GM18870 (cell line): Measurements from ENCODE around the gene PCTP.

ENCODE experiments used
- ATAC-seq: cut with Tn5 transposase; IDR thresholded peaks from one replicate; pipeline ENCODE4 v1.9.1; 2021; ENCODE audit warnings: moderate library complexity; ENCODE audit not compliant: unreplicated experiment

Gene PCTP

DNA sequence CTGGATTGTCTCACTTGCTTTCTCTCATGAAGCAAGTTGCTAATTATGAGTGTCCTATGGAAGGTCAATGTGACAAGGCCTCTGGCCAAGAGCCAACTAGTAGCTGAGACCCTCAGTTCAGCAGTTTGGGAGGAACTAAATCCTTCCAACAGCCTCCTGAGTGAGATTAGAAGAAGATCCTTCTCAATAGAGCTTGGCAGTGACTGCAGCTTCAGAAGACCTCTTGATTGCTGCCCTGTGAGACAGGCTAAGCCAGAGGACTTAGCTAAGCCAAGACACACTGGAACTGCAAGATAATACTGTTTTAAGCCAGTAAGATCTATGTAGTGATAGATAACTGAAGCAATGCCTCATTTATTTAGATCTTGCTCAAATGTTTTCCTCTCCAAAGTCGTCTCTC is 34.3 kb downstream of the PCTP start:
- no peak for ATAC-seq

DNA sequence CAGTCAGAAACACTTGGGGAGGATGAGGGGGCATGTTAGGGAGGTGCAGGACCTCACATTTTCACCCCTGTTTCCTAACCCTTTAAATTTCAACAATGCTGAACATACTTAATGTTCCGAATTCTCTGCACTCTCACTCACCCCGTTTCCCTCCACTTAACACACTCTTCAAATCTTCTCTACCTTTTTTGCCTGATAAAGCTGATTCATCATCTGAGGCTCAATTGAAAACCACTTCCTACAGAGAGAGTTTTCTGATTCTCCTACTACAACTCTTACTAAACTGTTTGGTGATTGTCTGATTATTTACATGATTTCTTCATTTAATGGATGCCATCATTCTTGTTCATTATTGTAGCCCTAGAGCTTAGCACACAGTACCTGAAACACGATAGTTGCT is 42.4 kb downstream of the PCTP start:
- ATAC-seq, result no peak

DNA sequence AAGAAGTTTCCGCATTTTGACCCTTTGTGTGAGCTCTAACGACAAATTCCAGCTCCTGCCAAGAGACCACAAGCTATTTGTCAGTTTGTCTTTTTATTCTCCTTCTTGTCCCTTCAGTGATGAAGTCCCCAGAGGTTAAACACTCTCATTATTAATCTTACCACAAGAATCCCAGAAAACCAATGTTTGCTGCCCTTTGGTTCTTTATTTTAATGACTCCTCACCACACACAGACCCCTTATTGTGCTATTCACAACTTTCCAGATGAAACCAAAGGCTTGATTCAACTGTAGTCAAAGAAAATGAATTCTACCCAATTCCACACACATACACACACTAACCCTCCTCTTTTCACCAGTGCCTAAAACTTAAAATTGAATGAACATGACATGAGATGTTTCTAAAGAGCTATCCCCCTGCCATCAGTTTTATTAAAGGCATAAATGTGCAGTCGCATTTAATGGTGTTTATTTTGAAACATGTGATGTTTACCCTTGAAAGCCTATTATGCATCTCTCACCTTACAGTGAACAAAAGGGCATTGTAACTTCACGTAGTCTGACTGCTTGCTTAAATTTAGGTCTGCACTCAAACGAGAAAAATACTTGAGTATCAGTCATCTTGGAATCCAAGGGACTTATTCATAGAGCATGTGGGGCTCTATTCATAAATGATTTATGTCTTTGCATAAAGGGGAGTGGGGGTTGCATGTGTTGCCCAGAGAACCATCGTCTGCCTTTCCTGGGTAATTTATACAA is 44.1 kb downstream of the PCTP start:
- no peak for ATAC-seq

DNA sequence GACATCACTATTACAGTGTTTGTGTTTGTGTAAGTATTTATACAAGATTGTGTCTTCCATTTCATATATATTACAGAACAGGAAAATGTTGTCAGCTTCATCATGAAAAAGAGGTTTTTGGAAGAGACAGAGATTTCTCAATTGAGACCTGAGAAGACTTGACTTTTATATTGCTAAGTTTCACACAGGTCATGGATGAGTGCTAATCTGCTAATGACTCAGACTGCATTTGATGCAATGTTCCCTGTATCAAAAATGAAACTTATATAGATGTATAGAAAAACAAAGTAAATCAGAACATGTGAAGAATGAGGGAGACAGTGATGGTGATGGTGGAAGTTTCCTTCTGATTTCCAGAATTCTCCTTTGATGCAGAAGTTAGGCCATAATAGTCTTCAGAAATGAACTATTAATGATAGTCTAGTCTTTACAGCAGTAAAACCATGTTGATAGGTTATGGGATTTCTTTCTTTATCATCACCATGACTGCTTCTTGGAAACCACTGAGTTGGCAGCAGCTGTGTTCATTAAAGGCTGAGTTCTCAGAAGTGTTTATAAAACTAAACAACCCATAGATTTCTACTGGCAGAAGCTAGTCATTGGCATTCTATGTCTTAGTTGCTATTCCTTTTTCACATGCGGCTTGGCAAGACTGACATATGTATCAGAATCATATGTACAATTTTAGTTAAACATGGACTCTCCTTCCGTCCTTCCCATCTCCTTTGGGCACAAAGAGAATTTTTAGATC is 56.1 kb downstream of the PCTP start:
- no peak for ATAC-seq

DNA sequence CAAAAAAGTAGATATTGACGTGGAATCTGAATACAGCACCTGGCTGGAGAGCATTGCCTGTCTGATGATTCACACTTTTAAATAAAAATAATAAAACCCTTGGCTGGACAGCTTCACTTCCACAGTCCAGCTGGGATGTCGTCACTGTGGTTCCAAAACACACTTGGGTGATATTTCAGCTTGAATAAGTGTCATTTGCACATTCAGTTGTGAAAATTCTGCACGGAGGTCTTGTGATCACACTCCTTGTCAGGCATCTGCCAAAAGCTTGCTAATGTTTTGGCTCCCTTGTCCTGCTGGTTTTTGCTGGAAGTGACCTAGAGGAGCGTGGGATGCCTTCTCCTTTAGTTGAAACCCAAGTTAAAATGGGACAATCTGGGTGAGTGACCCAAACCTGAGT is 60.7 kb downstream of the PCTP start:
- no peak for ATAC-seq

DNA sequence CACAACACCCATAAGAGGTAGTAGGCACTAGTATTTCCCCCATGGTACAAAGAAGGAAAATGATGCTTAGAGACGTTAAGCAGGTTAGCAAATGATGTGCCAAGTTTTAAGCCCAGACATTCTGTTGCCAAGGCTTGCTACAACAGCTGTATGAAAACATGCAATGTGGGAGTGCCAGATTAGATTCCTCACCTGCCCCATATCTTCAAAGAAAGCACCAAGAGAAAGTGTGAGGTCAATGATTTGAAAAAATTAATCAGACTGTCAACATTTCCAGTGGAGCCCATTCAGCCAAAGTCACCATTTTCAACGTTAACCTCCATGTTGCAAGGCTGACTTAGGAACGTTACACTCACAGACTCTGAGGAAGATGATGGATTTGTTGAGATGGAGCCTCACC is 61.5 kb downstream of the PCTP start:
- ATAC-seq, result no peak

DNA sequence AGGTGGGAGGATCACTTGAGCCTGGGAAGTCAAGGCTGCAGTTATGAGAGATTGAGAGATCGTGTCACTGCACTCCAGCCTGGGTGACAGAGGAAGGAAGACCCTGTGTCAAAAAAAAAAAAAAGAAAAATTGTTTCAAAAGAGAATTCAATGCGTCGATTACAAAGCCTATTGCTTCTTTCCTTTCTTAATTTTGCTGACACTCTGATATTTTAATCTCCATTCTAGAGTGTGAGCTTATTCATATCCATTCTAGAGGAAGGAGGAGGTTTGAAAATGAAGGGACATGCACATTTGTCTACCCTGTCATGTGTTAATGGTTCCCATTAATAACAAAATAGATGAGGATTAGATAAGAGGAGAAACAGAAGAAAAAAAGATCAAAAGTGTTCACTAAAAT is 63.1 kb downstream of the PCTP start:
- ATAC-seq, result no peak

DNA sequence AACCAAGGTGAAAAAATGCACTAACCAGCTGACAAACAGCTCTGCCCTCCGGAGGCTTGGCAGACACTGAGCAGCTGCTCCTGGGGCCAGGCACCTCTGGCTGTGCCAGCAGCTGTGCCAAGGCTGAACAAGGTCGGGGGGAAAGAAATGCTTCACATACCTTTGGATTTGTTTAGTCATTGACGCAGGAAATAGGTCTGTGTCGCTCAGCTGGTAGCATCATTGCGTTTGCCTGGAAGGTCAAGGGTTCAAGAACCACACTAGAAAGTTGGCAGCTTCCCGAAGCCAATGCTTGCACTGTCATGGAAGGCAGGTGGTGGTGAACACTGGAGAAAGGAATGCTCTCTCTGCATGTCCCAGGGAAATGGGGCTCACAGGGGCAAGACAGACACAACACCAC is 63.5 kb downstream of the PCTP start:
- ATAC-seq, result no peak

DNA sequence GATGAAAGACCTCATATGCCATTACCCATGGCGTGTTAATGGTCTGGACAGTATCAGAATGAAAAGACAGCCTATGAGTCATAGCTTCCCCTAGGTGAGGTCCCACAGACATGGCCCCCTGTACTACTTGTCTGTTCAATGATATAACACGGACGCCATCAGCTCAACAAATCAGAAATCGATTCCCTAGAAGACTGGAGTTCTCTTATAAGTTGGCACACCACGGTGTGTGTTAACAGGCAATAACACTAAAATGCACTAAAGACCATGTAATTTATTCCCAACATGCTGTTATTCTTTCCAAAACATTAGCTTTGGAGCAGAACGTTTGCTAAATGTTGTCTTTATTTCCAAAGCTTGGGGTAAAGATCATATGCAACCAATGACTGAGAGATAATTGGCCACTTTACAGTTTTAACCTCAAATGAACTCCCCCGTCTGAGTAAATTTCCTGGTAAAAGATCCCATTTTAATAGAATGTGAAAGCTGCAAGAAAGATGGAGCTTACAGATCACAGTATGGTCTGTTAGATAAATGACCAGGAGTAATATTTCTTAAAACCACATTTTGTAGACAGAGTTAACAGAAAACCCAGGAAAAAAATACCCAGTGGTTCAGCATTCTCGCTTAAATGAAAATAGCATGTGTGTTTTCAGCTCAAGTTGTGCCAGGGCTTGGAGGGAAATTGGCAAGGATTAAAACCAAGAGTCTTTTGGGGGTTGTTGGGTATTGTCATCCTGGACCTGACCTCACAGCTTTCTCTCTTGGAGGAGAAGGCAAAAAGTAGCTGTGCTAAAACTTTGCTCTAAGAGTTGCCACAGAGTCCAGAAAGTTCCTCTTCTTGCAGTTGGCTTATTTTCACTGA is 65.9 kb downstream of the PCTP start:
- no peak for ATAC-seq

DNA sequence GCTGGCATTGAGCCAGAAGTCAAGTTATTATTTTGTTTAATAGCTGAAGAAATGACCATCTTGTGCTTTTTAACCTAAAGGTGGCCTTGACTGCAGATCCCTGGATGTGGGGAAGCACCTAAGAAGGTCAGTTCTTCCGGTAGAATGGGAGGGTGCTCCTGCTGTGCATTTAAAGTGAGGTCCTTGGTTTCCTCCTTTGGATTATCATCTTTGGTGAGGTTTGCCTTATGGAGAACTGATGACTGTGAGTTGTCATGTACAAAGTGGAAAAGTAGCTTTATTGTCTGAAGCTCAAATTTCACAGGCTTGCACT is 66.5 kb downstream of the PCTP start:
- no peak for ATAC-seq

DNA sequence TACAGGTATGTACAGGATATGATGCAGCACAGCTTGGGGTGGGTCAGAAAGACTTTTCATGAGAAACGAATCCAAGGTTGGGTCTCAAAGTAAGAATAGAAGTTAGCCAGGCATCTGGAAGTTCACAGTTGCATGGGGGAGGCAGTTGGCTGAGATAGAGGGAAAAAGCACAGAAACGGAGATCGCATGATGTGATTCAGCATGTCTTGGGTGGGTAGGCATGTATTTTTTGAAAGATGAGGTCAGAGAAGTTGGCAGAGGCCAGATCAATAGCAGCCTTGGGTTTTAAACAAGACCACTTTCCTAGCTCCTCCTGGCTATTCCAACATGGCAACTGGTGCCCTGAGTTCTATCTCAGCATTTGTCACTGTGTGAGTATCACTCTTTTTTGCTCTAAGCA is 67.2 kb downstream of the PCTP start:
- no peak for ATAC-seq

DNA sequence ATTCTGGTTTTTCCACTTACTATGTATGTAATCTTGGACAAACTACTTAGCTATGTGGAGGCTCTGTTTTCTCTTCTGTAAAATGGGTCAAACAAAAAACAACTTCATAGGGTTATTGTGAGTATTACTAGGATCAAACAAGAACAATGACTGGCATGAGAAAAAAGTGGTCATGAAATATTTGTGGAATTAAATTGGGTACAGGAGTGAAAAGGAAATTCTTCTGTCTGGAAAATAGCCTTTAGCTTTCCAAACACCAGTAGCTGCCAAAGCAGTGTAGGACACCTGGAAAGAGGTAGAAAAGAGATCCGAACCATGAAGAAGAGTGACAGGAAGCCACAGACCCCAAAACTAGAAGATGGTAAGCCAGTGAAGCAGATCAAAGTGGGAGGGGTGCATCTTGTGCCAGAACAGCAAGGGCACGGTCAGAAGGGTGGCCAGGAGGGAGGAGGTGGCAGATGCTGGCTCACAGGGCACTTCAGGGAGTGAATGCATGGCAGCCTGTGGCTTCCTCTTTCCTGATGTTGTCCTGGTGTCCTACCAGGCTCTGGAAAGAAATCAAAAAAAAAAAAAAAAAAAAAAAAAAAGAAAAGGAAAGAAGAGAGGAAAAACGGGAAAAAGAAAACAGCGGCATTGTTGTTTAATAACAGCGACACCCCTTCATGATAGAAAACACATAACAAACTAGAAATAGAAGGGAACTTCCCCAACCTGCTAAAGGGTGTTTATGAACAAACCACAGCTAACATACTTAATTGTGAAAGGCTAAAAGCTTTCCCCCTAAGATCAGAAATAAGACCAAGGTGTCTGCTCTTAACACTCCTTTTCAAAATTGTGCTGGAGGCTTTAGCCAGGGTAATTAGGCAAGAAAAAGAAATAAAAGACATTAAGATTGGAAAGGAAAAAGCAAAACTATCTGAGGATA is 67.9 kb downstream of the PCTP start:
- no peak for ATAC-seq

DNA sequence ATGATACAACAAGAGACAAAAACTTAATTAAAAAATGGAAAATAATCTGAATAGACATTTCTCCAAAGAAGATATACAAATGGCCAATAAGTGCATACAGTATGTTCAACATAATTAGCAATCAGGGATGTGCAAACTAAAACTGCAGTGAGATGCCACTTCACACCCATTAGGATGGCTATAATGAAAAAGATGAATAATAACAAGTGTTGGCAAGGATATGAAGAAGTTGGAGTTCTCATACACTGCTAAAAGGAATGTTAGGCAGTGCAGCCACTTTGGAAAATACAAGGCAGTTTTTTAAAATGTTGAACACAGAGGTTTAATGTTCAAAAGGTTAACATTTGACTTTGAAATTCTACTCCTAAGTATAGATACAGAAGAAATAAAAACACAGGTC is 69.8 kb downstream of the PCTP start:
- ATAC-seq, result no peak

DNA sequence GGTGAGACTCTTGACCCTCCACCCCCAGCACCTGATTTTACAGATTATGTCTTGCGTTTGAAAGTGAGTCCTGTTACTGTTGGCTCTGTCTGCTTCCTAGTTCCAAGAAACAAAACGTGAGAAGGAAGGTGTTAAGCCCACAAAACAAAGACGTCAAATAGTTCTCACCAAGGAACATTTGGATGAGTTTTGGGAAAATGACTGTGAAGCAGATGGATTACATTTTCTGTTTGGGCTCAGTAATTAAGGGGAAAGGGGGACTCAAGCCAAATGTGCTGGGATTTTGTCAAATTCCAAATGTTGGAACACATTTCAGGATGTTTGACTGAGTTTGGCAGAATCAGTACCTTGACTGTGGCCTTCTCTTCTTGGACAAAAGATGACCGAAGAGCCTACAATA is 71.2 kb downstream of the PCTP start:
- ATAC-seq, result no peak

DNA sequence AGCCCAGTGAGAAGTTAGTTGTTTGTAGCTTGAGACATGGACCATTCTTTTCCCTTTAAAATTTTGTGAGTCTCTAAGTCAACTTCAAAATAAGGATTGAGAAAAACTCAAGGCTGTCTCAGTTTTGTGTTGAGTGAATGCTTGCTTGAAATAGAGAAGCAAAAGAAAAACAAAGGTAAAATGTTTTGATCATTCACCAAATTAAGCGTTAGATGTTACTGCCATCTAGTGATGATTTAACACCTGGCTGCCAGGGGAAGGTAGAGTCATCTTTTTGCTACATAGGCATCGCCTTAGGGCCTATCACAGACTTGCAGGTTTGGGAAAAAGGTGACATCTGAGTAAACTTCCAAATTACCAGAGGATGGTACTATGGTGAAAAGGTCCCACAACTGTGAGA is 74.4 kb downstream of the PCTP start:
- no peak for ATAC-seq
